Measurements from ENCODE around the gene CD177.

DNA sequence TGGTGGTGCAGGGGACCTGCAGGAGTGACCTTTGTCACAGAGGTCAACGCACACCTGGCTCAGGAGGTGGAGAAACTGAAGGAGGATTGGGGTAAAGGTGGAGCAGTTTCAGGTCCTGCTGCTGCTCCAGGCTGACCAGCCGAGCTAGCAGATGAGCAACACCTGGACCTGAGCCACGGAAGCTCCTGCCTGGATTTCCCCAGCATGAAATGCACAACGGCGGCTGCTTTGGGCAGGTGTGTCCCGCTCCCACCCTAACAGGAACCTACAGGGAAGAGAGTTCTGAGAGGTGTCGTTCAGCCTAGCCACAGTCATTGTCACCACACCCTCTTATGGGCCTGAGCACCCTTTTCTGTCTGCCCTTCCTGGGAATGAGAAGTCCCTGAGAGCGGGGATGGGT, 15.7 kb upstream of the CD177 start:
- TF ChIP-seq CTCF (IDR thresholded peaks at IDR 0.05; ENCODE audit: low read length) (no peak), EZH2 (optimal IDR thresholded peaks at IDR 0.05; ENCODE audit: low read depth, low read length) (no peak)

All from MM.1S (cell line).